ENCODE results near the gene NEK6. TPM values are rescaled to one million over a fixed set of nuclear protein-coding genes. Genes with fewer than 3 reads are reported as not detected.

Gene NEK6
- total RNA-seq, 6 donors from 2014 or later = 33.8 to 144 (median 59.7) TPM

GRCh38 chr9:124389146-124389939 lies 131.6 kb downstream of the NEK6 start:
- Histone ChIP-seq H3K4me3 (no peak overlapping the region), H3K27ac (no peak overlapping the region), H3K36me3 (peaks cover 0 to 6% (median 0%) of the 10 kb centered on the region in 4 donors), H3K27me3 (no peaks in the 10 kb centered on the region), H3K4me1 (peaks cover 22 to 53% (median 35%) of the 10 kb centered on the region in 4 donors), H3K9me3 (no peaks in the 10 kb centered on the region)
- no peak for DNase-seq
- ATAC-seq (ENCODE audit: low FRiP score in 2 of 2) = no peak
- 81 to 86% methylated on average over 6 to 7 of the region's 7 CpGs for WGBS, 2 donors
- TF ChIP-seq CTCF (IDR thresholded peaks at IDR 0.05) (no peak), POLR2A (IDR thresholded peaks at IDR 0.05) (no peak), EP300 (IDR thresholded peaks at IDR 0.05) (no peak), POLR2AphosphoS5 (IDR thresholded peaks at IDR 0.05) (no peak)

GRCh38 chr9:124390794-124391658 lies 133.3 kb downstream of the NEK6 start:
- ATAC-seq (ENCODE audit: low FRiP score in 2 of 2) (no peak), DNase-seq (no peak)
- WGBS, 2 donors = 54 to 55% methylated on average over 9 of the region's 9 CpGs
- Histone ChIP-seq H3K27me3 (no peaks in the 10 kb centered on the region), H3K27ac (no peak overlapping the region), H3K36me3 (peaks cover 0 to 6% (median 0%) of the 10 kb centered on the region in 4 donors), H3K4me3 (no peak overlapping the region), H3K9me3 (no peaks in the 10 kb centered on the region), H3K4me1 (peaks cover 22 to 53% (median 35%) of the 10 kb centered on the region in 4 donors)
- no peak for TF ChIP-seq POLR2AphosphoS5 (IDR thresholded peaks at IDR 0.05)
- TF ChIP-seq POLR2A (IDR thresholded peaks at IDR 0.05) = no peak
- no peak for TF ChIP-seq EP300 (IDR thresholded peaks at IDR 0.05)
- TF ChIP-seq CTCF (IDR thresholded peaks at IDR 0.05) = no peak

DNA sequence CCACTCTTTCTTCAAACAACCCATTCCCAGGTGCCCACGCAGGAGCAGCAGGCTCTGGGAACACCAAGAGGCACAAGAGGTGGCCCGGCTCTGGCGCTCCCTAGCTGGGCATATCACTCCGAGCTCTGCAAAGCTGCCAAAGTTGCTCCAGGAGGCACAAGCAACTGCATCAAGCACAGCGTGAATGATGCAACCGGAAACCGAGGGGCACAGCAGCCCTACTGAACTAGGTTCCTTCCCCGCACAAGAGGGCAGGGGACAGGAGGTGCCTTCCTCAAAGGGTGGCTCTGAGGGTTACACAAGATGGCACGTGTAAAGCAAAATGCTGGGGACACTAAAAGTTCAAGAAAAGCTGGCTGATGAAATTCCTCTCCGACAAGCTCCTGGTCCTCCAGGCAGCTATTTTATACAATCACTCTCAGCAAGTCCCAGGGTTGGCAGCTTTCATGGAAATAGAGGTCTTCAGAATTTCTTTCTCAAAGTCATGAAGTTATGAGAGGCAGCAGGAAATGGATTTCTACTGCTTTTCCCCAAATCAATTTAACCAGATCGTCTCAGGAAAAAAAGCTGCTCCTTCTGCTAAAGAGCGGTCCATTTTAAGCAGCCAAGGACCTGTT lies 134.6 kb downstream of the NEK6 start:
- 66 to 81% methylated on average over 6 to 12 of the region's 12 CpGs for WGBS, 2 donors
- Histone ChIP-seq H3K27ac (peak overlapping the region in 1 of 4 donors; percentile 23), H3K4me1 (peaks cover 18 to 53% (median 31%) of the 10 kb centered on the region in 4 donors), H3K27me3 (no peaks in the 10 kb centered on the region), H3K9me3 (no peaks in the 10 kb centered on the region), H3K4me3 (no peak overlapping the region), H3K36me3 (peaks cover 0 to 9% (median 7%) of the 10 kb centered on the region in 4 donors)
- ATAC-seq (ENCODE audit: low FRiP score in 2 of 2) = peak; percentile 54 to 69
- TF ChIP-seq POLR2AphosphoS5 (IDR thresholded peaks at IDR 0.05) (no peak), CTCF (IDR thresholded peaks at IDR 0.05) (no peak), POLR2A (IDR thresholded peaks at IDR 0.05) (no peak)
- DNase-seq = peak in 1 of 2 donors; percentile 69

DNA sequence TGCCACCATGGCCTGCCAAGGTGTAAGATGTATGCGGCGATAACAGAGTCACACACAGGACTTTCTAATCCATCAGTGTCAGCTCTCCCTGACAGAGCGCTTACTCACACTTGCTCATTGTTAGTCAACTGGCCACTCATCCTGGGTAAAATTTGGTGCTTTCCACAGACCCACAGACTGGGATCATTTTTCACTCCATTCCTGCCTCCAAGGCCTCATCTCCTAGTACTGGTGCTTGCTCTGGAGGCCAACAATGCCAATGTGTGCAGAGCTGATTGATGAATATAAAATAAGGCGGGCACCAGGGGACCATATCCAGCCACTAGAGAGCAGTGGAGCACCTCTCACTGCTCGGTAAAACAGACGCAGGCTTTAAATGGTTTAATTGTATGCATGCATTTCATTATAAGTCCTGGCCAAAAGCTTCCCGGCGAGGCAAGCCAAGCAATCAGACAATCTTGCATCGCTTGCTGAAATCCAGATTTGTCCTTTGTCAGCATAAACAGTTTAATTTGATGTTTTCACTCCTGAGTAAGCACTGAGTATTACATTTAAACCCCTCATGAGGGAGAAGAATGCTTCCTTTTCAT lies 135.2 kb downstream of the NEK6 start:
- 75 to 82% methylated on average over 9 of the region's 9 CpGs for WGBS, 2 donors
- Histone ChIP-seq H3K4me1 (peaks cover 18 to 47% (median 28%) of the 10 kb centered on the region in 4 donors), H3K9me3 (no peaks in the 10 kb centered on the region), H3K36me3 (peaks cover 0 to 9% (median 7%) of the 10 kb centered on the region in 4 donors), H3K27ac (peak overlapping the region in 1 of 4 donors; percentile 23), H3K27me3 (no peaks in the 10 kb centered on the region), H3K4me3 (no peak overlapping the region)
- DNase-seq = no peak
- no peak for TF ChIP-seq POLR2AphosphoS5 (IDR thresholded peaks at IDR 0.05)
- no peak for TF ChIP-seq POLR2A (IDR thresholded peaks at IDR 0.05)
- TF ChIP-seq CTCF (IDR thresholded peaks at IDR 0.05) = no peak
- TF ChIP-seq EP300 (IDR thresholded peaks at IDR 0.05) = no peak
- ATAC-seq (ENCODE audit: low FRiP score in 2 of 2) = no peak

Measured in upper lobe of left lung (tissue), 6 donors.